ENCODE measurements around the gene C11orf65.

Gene C11orf65

DNA sequence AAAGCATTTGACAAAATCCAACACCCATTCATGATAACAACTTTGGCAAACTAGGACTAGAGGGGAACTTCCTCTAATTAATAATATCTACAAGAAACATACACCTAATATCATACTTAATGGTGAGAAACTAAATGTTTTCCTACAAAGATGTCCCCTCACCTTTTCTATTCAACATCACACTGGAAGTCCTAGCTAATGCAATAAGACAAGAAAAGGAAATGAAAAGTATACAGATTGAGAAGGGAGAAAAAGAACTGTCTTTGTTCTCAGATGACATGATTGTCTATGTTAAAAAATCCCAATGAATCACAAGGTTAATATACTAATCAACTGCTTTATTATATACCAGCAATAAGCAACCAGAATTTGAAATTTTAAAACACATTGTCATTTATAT is 52.4 kb downstream of the C11orf65 start:
- Histone ChIP-seq H2AFZ (ENCODE audit: low read depth, low read length) (no peak overlapping the region), H3K27ac (ENCODE audit: low read length) (no peak overlapping the region), H3K79me2 (ENCODE audit: insufficient read depth, low read length) (no peaks in the 10 kb centered on the region), H3K4me1 (ENCODE audit: insufficient read depth, low read length) (no peaks in the 10 kb centered on the region), H3K4me3 (ENCODE audit: low read depth in 1 of 2, low read length in 2 of 2) (no peak overlapping the region), H3K36me3 (ENCODE audit: insufficient read depth, low read length) (no peaks in the 10 kb centered on the region), H3K9ac (ENCODE audit: low read depth, low read length) (no peak overlapping the region), H4K20me1 (ENCODE audit: insufficient read depth, low read length) (no peaks in the 10 kb centered on the region), H3K9me3 (ENCODE audit: insufficient read depth, low read length, severe bottlenecking) (peaks cover 4% of the 10 kb centered on the region), H3K4me2 (ENCODE audit: insufficient read depth, low read length) (no peak overlapping the region), H3K27me3 (ENCODE audit: insufficient read depth, low read length, poor library complexity) (no peaks in the 10 kb centered on the region)
- no peak for DNase-seq
- TF ChIP-seq, protein P1, sequence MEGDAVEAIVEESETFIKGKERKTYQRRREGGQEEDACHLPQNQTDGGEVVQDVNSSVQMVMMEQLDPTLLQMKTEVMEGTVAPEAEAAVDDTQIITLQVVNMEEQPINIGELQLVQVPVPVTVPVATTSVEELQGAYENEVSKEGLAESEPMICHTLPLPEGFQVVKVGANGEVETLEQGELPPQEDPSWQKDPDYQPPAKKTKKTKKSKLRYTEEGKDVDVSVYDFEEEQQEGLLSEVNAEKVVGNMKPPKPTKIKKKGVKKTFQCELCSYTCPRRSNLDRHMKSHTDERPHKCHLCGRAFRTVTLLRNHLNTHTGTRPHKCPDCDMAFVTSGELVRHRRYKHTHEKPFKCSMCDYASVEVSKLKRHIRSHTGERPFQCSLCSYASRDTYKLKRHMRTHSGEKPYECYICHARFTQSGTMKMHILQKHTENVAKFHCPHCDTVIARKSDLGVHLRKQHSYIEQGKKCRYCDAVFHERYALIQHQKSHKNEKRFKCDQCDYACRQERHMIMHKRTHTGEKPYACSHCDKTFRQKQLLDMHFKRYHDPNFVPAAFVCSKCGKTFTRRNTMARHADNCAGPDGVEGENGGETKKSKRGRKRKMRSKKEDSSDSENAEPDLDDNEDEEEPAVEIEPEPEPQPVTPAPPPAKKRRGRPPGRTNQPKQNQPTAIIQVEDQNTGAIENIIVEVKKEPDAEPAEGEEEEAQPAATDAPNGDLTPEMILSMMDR (IDR thresholded peaks at IDR 0.05; ENCODE audit: borderline replicate concordance, extremely low read depth, low read length, poor library complexity, severe bottlenecking), result no peak
- no peak for TF ChIP-seq EZH2 (IDR thresholded peaks at IDR 0.05; ENCODE audit: borderline replicate concordance, low read depth, low read length, severe bottlenecking)
- ATAC-seq (ENCODE audit: insufficient read depth, low read depth), result no peak

DNA sequence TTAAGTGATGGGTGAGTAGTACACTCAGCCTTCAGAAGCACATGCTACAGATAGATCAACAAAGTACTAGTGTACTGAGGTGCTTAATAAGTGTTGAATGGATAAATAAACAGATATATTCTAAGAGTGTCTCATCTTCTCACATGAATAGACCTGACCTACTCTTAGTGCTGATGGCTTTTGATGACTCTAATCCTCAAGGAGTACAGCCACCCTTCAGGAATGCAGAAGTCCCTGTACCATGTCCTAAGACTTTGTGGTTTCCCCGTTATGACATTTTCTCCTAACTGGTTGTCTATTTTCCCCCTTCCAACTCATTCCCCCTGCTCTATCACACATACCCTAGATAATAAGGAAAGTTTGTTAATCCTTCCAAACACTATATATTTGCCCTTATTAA is 61.6 kb downstream of the C11orf65 start:
- Histone ChIP-seq H3K4me1 (ENCODE audit: insufficient read depth, low read length) (no peaks in the 10 kb centered on the region), H3K27me3 (ENCODE audit: insufficient read depth, low read length, poor library complexity) (no peaks in the 10 kb centered on the region), H3K9me3 (ENCODE audit: insufficient read depth, low read length, severe bottlenecking) (no peaks in the 10 kb centered on the region), H3K27ac (ENCODE audit: low read length) (no peak overlapping the region), H3K9ac (ENCODE audit: low read depth, low read length) (no peak overlapping the region), H4K20me1 (ENCODE audit: insufficient read depth, low read length) (no peaks in the 10 kb centered on the region), H3K4me3 (ENCODE audit: low read depth in 1 of 2, low read length in 2 of 2) (no peak overlapping the region), H3K36me3 (ENCODE audit: insufficient read depth, low read length) (no peaks in the 10 kb centered on the region), H3K79me2 (ENCODE audit: insufficient read depth, low read length) (no peaks in the 10 kb centered on the region), H3K4me2 (ENCODE audit: insufficient read depth, low read length) (no peak overlapping the region), H2AFZ (ENCODE audit: low read depth, low read length) (no peak overlapping the region)
- ATAC-seq (ENCODE audit: insufficient read depth, low read depth) (no peak), DNase-seq (no peak)
- no peak for TF ChIP-seq EZH2 (IDR thresholded peaks at IDR 0.05; ENCODE audit: borderline replicate concordance, low read depth, low read length, severe bottlenecking)
- TF ChIP-seq, protein P1 (IDR thresholded peaks at IDR 0.05; ENCODE audit: borderline replicate concordance, extremely low read depth, low read length, poor library complexity, severe bottlenecking), result no peak

DNA sequence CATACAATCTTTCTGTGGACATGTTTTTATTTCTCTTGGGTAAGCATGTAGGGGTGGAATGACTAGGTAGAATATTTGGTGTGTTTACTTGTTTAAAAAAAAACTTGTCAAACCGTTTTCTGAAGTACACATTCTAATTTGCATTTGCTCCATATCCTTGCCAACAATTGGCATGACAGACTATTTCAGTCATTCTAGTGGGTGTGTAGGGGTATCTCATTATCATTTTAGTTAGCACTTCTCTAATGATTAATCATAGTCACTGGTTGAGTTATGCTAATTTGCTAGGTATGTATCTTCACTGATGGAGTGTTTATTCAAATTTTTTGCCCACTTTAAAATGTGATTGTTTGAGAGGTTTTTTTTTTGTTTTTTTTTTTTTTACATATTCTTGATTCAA is 64.3 kb downstream of the C11orf65 start:
- no peak for DNase-seq
- Histone ChIP-seq H3K27me3 (ENCODE audit: insufficient read depth, low read length, poor library complexity) (no peaks in the 10 kb centered on the region), H4K20me1 (ENCODE audit: insufficient read depth, low read length) (no peaks in the 10 kb centered on the region), H3K4me1 (ENCODE audit: insufficient read depth, low read length) (no peaks in the 10 kb centered on the region), H2AFZ (ENCODE audit: low read depth, low read length) (no peak overlapping the region), H3K79me2 (ENCODE audit: insufficient read depth, low read length) (no peaks in the 10 kb centered on the region), H3K36me3 (ENCODE audit: insufficient read depth, low read length) (no peaks in the 10 kb centered on the region), H3K4me3 (ENCODE audit: low read depth in 1 of 2, low read length in 2 of 2) (no peak overlapping the region), H3K27ac (ENCODE audit: low read length) (no peak overlapping the region), H3K9me3 (ENCODE audit: insufficient read depth, low read length, severe bottlenecking) (no peaks in the 10 kb centered on the region), H3K4me2 (ENCODE audit: insufficient read depth, low read length) (no peak overlapping the region), H3K9ac (ENCODE audit: low read depth, low read length) (no peak overlapping the region)
- TF ChIP-seq EZH2 (IDR thresholded peaks at IDR 0.05; ENCODE audit: borderline replicate concordance, low read depth, low read length, severe bottlenecking), result no peak
- TF ChIP-seq, protein P1 (IDR thresholded peaks at IDR 0.05; ENCODE audit: borderline replicate concordance, extremely low read depth, low read length, poor library complexity, severe bottlenecking), result no peak
- ATAC-seq (ENCODE audit: insufficient read depth, low read depth), result no peak

DNA sequence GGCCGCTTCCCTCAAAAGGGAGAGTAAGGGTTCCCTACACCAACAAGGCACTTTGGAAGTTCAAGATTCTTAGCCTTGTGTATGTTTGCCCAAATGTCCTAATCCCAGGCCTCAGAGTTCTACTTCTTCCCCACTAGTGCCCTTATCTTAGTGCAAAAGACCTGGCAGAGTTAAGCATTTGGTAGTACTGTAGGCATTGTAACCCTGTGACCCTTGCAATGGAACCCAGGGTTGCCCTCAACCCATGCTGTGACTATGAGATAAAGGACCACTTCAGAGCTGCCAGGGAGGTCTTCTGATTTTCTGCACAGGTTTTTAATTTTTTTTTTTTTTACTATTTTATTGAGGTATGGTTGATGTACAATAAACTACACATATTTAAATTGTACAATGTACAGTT is 65.1 kb downstream of the C11orf65 start:
- H2AFZ ChIP-seq (ENCODE audit: low read depth, low read length), result no peak overlapping the region
- no peaks in the 10 kb centered on the region for H3K9me3 ChIP-seq (ENCODE audit: insufficient read depth, low read length, severe bottlenecking)
- H3K4me2 ChIP-seq (ENCODE audit: insufficient read depth, low read length), result no peak overlapping the region
- no peaks in the 10 kb centered on the region for H3K4me1 ChIP-seq (ENCODE audit: insufficient read depth, low read length)
- TF ChIP-seq EZH2 (IDR thresholded peaks at IDR 0.05; ENCODE audit: borderline replicate concordance, low read depth, low read length, severe bottlenecking), result no peak
- TF ChIP-seq, protein P1 (IDR thresholded peaks at IDR 0.05; ENCODE audit: borderline replicate concordance, extremely low read depth, low read length, poor library complexity, severe bottlenecking), result no peak
- H3K79me2 ChIP-seq (ENCODE audit: insufficient read depth, low read length), result no peaks in the 10 kb centered on the region
- no peak overlapping the region for H3K9ac ChIP-seq (ENCODE audit: low read depth, low read length)
- DNase-seq (no peak), ATAC-seq (ENCODE audit: insufficient read depth, low read depth) (no peak)
- no peak overlapping the region for H3K27ac ChIP-seq (ENCODE audit: low read length)
- H4K20me1 ChIP-seq (ENCODE audit: insufficient read depth, low read length), result no peaks in the 10 kb centered on the region
- no peak overlapping the region for H3K4me3 ChIP-seq (ENCODE audit: low read depth in 1 of 2, low read length in 2 of 2)
- no peaks in the 10 kb centered on the region for H3K36me3 ChIP-seq (ENCODE audit: insufficient read depth, low read length)
- no peaks in the 10 kb centered on the region for H3K27me3 ChIP-seq (ENCODE audit: insufficient read depth, low read length, poor library complexity)

All from DND-41 (cell line).